Heart right ventricle (tissue), 16 donors: ENCODE measurements around the gene PSMD13. TPM values are rescaled to one million over a fixed set of nuclear protein-coding genes. Genes with fewer than 3 reads are reported as not detected.

Source experiments
- ATAC-seq, 8 donors: fragments of 200-7000 bp; cut with Tn5 transposase; one replicate each; pipeline ENCODE4 v1.9.1; 2020; ENCODE audit warnings: mild to moderate bottlenecking in 8 of 8, moderate library complexity in 8 of 8, moderate number of reproducible peaks in 1 of 8
- DNase-seq, 2 donors: peaks; one replicate each; pipeline ENCODE4 v3.0.0-alpha.2; 2020
- H3K27ac ChIP-seq, 10 donors: fragments of 200-600 bp; sonication (generic) in 2 of 10; one replicate each; pipeline versions ENCODE4 v1.5.0 to v1.8.0; 2020 to 2022; ENCODE audit warnings: mild to moderate bottlenecking in 3 of 10
- H3K27me3 ChIP-seq, 7 donors: fragments of 200-600 bp; one replicate each; pipeline ENCODE4 v1.8.0; 2021 to 2022; ENCODE audit warnings: mild to moderate bottlenecking in 2 of 7
- H3K36me3 ChIP-seq, 9 donors: fragments of 200-600 bp; sonication (generic) in 1 of 9; one replicate each; pipeline versions ENCODE4 v1.5.0 to v1.8.0; 2020 to 2022; ENCODE audit warnings: mild to moderate bottlenecking in 2 of 9
- H3K4me1 ChIP-seq, 9 donors: fragments of 200-600 bp; sonication (generic) in 1 of 9; one replicate each; pipeline versions ENCODE4 v1.5.0 to v1.8.0; 2020 to 2022; ENCODE audit warnings: mild to moderate bottlenecking in 4 of 9
- H3K4me3 ChIP-seq, 10 donors: fragments of 200-600 bp; sonication (generic) in 2 of 10; one replicate each; pipeline versions ENCODE4 v1.5.0 to v1.8.0; 2020 to 2022; ENCODE audit warnings: mild to moderate bottlenecking in 7 of 10, moderate library complexity in 2 of 10
- H3K9me3 ChIP-seq, 11 donors: fragments of 200-600 bp in 10 of 11; sonication (generic) in 2 of 11; one replicate each; pipeline versions ENCODE4 v1.5.0 to v1.8.0; 2013 to 2022; ENCODE audit warnings: mild to moderate bottlenecking in 2 of 11, control low read depth in 1 of 11, moderate library complexity in 1 of 11
- WGBS, 2 donors: extraction: QIAGEN DNeasy Blood & Tissue Kit; methylation state at CpG; one replicate each; pipeline ENCODE4 v1.1.7; 2013; ENCODE audit warnings: inconsistent platforms in 1 of 2; 5-methylcytosine and 5-hydroxymethylcytosine counted together
- intact Hi-C, 10 donors: fragments of 100-400 bp; cut with DNase I; formaldehyde crosslinking; loops; one replicate each; pipeline versions ENCODE4 v1.11.1 to v1.14.2; 2022
- polyA plus RNA-seq, 2 donors: library from polyadenylated mRNA; stranded (reverse); fragments of 200-250 nt; gene quantifications; one replicate each; pipeline ENCODE4 v1.2.3, GENCODE V29; 2013
- total RNA-seq, 10 donors: library from RNA; stranded (reverse); fragmentation: NEBNext Ultra II Directional in 3 of 10; extraction: Animal tissue kit (Norgen Biotek cat#: 25700) in 3 of 10; gene quantifications; one replicate each; pipeline versions ENCODE4 v1.2.1 to v1.2.4, GENCODE V29; 2021 to 2023
- TF ChIP-seq, protein P1 (sequence below), 9 donors: fragments of 200-600 bp; sonication (generic) in 2 of 9; IDR thresholded peaks; one replicate each; pipeline versions ENCODE4 v1.5.0 to v1.8.0; 2021 to 2022; ENCODE audit warnings: antibody characterized with exemption in 9 of 9, mild to moderate bottlenecking in 5 of 9, moderate library complexity in 1 of 9
- donor health status: Arrhythmogenic right ventricular cardiomyopathy.
- donor health status: ischemic (EF 13 %, LVEDD 7.1; RV severe dilation, severe dysfunction).
- donor health status: healthy with polysubstance abuse.
- donor health status: DM: no; HTN: yes; CAD: no.
- donor health status: DM: no; HTN: no; CAD: no.
- donor health status: ischemic (EF 25% LVEDD 6.9; RV normal size, moderate dysfunction).
- donor health status: ischemic (EF 25% LVEDD 5.7; RV mildly dilated, moderate dysfunction).
- donor health status: healthy.
- donor health status: DM: yes; HTN: yes; CAD: no.
- donor health status: Ischemic cardiomyopathy.
- donor health status: ischemic (EF 35%, LVEDD 5.7; RV mildly dilated, moderate dysfunction).
- donor health status: nonischemic (EF 11% LVEDD 7.7; RV severe dilation, severe dysfunction).
- donor health status: DM: yes; HTN: yes; CAD: no.
- donor health status: PGD.
- donor health status: ischemic (EF 29% LVEDD 5.4; RV normal size, mild dysfunction).
- donor health status: nonischemic (EF 23%, LVEDD 6.1; RV moderate dilation, normal function).

The PSMD13 gene
- total and polyA plus RNA-seq, 12 donors = 78.7 to 163 (median 94.4) TPM

DNA sequence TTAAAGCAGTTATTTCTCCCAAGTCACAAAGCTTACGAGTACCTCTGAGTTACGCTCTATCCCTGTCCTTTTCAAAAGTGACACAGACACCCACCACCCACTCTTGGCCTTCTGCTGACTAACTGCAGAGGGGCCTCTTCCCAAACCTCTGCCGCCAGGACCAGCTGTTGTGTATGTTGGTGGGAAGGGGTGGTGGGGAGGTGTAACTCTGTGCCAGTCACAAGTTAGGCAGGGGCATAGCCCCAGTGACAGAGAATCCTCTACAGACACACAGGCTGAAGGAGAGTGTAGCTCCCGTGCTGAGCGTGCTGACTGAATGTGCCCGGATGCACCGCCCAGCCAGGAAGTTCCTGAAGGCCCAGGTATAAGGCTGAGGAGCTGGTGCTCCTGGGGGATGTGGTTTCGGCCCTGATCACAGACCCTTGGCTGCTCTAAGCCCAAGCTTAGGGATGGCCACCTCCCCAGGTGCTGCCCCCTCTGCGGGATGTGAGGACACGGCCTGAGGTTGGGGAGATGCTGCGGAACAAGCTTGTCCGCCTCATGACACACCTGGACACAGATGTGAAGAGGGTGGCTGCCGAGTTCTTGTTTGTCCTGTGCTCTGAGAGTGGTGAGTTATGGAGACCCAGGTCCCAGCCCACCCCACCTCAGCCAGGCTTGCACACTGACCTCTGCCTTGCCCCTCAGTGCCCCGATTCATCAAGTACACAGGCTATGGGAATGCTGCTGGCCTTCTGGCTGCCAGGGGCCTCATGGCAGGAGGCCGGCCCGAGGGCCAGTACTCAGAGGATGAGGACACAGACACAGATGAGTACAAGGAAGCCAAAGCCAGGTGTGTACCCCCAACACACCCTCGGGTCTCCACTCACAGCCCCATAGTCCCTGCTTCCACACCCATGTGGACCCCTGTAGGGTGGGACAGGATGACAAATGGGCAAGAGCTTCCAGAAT is 24.4 kb upstream of the PSMD13 start:
- WGBS, 2 donors = 90 to 93% methylated on average over 17 of the region's 17 CpGs
- intact Hi-C loops = loop anchor here in 1 of 10 donors (10.0 kb wide), 1 partner anchor 292 kb away; the partner anchor contains the start of gene RNH1
- Histone ChIP-seq H3K4me3 (no peak overlapping the region), H3K27ac (no peak overlapping the region), H3K4me1 (peaks cover 8 to 30% (median 23%) of the 10 kb centered on the region in 9 donors), H3K9me3 (no peaks in the 10 kb centered on the region), H3K27me3 (no peaks in the 10 kb centered on the region), H3K36me3 (peaks cover 0 to 80% (median 48%) of the 10 kb centered on the region in 9 donors)
- DNase-seq (no peak), ATAC-seq (no peak)
- TF ChIP-seq, protein P1, sequence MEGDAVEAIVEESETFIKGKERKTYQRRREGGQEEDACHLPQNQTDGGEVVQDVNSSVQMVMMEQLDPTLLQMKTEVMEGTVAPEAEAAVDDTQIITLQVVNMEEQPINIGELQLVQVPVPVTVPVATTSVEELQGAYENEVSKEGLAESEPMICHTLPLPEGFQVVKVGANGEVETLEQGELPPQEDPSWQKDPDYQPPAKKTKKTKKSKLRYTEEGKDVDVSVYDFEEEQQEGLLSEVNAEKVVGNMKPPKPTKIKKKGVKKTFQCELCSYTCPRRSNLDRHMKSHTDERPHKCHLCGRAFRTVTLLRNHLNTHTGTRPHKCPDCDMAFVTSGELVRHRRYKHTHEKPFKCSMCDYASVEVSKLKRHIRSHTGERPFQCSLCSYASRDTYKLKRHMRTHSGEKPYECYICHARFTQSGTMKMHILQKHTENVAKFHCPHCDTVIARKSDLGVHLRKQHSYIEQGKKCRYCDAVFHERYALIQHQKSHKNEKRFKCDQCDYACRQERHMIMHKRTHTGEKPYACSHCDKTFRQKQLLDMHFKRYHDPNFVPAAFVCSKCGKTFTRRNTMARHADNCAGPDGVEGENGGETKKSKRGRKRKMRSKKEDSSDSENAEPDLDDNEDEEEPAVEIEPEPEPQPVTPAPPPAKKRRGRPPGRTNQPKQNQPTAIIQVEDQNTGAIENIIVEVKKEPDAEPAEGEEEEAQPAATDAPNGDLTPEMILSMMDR (IDR thresholded peaks at IDR 0.05) = no peak

DNA sequence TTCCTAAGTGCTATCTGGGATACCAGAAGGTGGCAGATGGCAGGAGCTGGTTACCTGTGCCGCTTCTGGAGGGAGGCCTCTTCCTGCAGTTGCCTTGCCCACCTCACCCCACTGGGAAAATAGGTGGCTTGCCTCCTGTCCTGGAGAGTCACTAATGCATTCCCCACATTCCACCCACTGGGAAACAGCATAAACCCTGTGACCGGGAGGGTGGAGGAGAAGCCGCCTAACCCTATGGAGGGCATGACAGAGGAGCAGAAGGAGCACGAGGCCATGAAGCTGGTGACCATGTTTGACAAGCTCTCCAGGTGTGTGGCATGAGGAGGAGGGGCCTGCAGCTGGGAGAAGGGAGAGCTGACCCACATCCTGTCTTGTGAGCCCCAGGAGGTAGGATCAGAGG is 23.7 kb upstream of the PSMD13 start:
- no peaks in the 10 kb centered on the region for H3K27me3 ChIP-seq
- TF ChIP-seq, protein P1 (IDR thresholded peaks at IDR 0.05) = no peak
- peaks cover 0 to 86% (median 54%) of the 10 kb centered on the region in 9 donors for H3K36me3 ChIP-seq
- intact Hi-C loops = loop anchor here in 1 of 10 donors (10.0 kb wide), 1 partner anchor 292 kb away; the partner anchor contains the start of gene RNH1
- DNase-seq (no peak), ATAC-seq (no peak)
- no peak overlapping the region for H3K4me3 ChIP-seq
- peaks cover 8 to 30% (median 23%) of the 10 kb centered on the region in 9 donors for H3K4me1 ChIP-seq
- no peaks in the 10 kb centered on the region for H3K9me3 ChIP-seq
- no peak overlapping the region for H3K27ac ChIP-seq
- WGBS, 2 donors = 81 to 87% methylated on average over 4 of the region's 4 CpGs

DNA sequence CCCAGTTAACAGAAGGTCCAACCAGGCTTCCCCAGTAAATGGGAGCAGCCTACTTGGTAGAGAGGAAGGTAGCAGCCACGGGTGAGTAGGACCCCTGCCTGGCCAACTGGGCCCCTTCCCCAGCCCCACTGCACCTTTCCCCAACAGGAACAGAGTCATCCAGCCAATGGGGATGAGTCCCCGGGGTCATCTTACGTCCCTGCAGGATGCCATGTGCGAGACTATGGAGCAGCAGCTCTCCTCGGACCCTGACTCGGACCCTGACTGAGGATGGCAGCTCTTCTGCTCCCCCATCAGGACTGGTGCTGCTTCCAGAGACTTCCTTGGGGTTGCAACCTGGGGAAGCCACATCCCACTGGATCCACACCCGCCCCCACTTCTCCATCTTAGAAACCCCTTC is 22.7 kb upstream of the PSMD13 start:
- Histone ChIP-seq H3K9me3 (no peaks in the 10 kb centered on the region), H3K4me1 (peaks cover 8 to 30% (median 22%) of the 10 kb centered on the region in 9 donors), H3K27me3 (no peaks in the 10 kb centered on the region), H3K27ac (no peak overlapping the region), H3K36me3 (peaks cover 0 to 96% (median 59%) of the 10 kb centered on the region in 9 donors), H3K4me3 (no peak overlapping the region)
- intact Hi-C loops = loop anchor here in 1 of 10 donors (10.0 kb wide), 1 partner anchor 291 kb away; the partner anchor contains the start of gene RNH1
- DNase-seq (no peak), ATAC-seq (no peak)
- TF ChIP-seq, protein P1 (IDR thresholded peaks at IDR 0.05) = no peak
- WGBS, 2 donors = 83 to 91% methylated on average over 7 of the region's 7 CpGs

DNA sequence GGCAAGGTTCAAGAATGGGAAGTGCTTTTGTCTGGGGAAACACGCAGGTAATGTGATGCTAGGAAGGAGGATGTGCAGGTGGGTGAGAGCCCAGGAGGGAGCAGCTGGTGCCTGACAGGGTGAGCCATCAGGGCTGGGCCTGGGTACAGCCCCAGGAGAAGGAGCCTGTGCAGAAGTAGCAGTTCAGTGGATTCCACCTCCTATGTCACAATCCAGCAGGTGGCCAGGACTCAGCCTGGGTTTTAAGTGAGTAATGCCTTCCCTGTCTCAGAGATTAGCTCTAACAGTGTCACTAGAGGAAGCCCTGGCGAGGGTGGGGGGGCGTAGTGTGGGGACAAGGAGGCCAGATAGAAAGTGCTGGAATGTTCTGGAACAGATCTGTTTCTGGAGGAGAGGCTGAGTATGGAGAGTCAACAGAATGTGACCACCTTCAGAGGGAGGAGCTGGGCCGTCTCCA is 21.2 kb upstream of the PSMD13 start:
- H3K27me3 ChIP-seq = no peaks in the 10 kb centered on the region
- TF ChIP-seq, protein P1 (IDR thresholded peaks at IDR 0.05) = no peak
- ATAC-seq (no peak), DNase-seq (no peak)
- H3K27ac ChIP-seq = no peak overlapping the region
- intact Hi-C loops = loop anchor here in 1 of 10 donors (10.0 kb wide), 1 partner anchor 289 kb away; the partner anchor contains the start of gene RNH1
- no peak overlapping the region for H3K4me3 ChIP-seq
- WGBS, 2 donors = 81 to 83% methylated on average over 4 of the region's 4 CpGs
- H3K4me1 ChIP-seq = peaks cover 0 to 15% (median 7%) of the 10 kb centered on the region in 9 donors
- H3K9me3 ChIP-seq = no peaks in the 10 kb centered on the region
- H3K36me3 ChIP-seq = peaks cover 0 to 84% (median 55%) of the 10 kb centered on the region in 9 donors
